Nephron (organoid): ENCODE data around the gene CYB561.

ENCODE experiments used
- H3K27ac Mint-ChIP-seq, 3 experiments: 2 replicates each; pipeline ENCODE4 v1.8.0; 2020; ENCODE audit warnings: mixed read lengths in 3 of 3, mild to moderate bottlenecking in 2 of 3, moderate library complexity in 1 of 3
- H3K27me3 Mint-ChIP-seq: 2 replicates; pipeline ENCODE4 v1.8.0; 2021; ENCODE audit warnings: low read depth, mild to moderate bottlenecking, moderate library complexity, mixed read lengths
- H3K36me3 Mint-ChIP-seq: 2 replicates; pipeline ENCODE4 v1.8.0; 2020; ENCODE audit warnings: low read depth, mixed read lengths
- H3K4me1 Mint-ChIP-seq: 2 replicates; pipeline ENCODE4 v1.8.0; 2020; ENCODE audit warnings: mixed read lengths
- H3K4me3 Mint-ChIP-seq, 3 experiments: 2 replicates each; pipeline ENCODE4 v1.8.0; 2020; ENCODE audit warnings: mild to moderate bottlenecking in 3 of 3, mixed read lengths in 3 of 3, moderate library complexity in 2 of 3
- H3K9me3 Mint-ChIP-seq: 2 replicates; pipeline ENCODE4 v1.8.0; 2020; ENCODE audit warnings: mixed read lengths
- CTCF ChIP-seq, 3 experiments: fragments of 200-600 bp; sonication (generic); IDR thresholded peaks; one replicate each; pipeline ENCODE4 v1.5.0; 2021; ENCODE audit warnings: antibody characterized with exemption in 3 of 3; ENCODE audit not compliant: unreplicated experiment in 3 of 3

CYB561 gene

GRCh38 chr17:63477480-63478440 is 31.7 kb upstream of the CYB561 start:
- Mint-ChIP-seq H3K4me1 (no peaks in the 10 kb centered on the region), H3K27ac (no peak overlapping the region), H3K4me3 (peak overlapping the region; percentile 88 to 92 (median 89)), H3K9me3 (no peaks in the 10 kb centered on the region), H3K27me3 (peaks cover 74% of the 10 kb centered on the region), H3K36me3 (no peaks in the 10 kb centered on the region)
- no peak for TF ChIP-seq CTCF (IDR thresholded peaks at IDR 0.05; ENCODE audit: unreplicated experiment in 3 of 3)

GRCh38 chr17:63476854-63477479 is 30.9 kb upstream of the CYB561 start, which contains the start of gene ACE:
Gene ACE (plus strand): TSS chr17:63477061. CDS start chr17:63477095, 34 bp downstream.
- Mint-ChIP-seq H3K36me3 (no peaks in the 10 kb centered on the region), H3K4me1 (no peaks in the 10 kb centered on the region), H3K27ac (no peak within 1 kb of the TSS), H3K4me3 (peak within 1 kb of the TSS; percentile 88 to 92 (median 89)), H3K9me3 (no peaks in the 10 kb centered on the region), H3K27me3 (peaks cover 70% of the 10 kb centered on the region)
- no peak for TF ChIP-seq CTCF (IDR thresholded peaks at IDR 0.05; ENCODE audit: unreplicated experiment in 3 of 3)

GRCh38 chr17:63476459-63476853 is 30.4 kb upstream of the CYB561 start:
- Mint-ChIP-seq H3K4me1 (no peaks in the 10 kb centered on the region), H3K27ac (no peak overlapping the region)

GRCh38 chr17:63475491-63476412 is 29.6 kb upstream of the CYB561 start:
- H3K27me3 Mint-ChIP-seq, result peaks cover 82% of the 10 kb centered on the region
- no peaks in the 10 kb centered on the region for H3K4me1 Mint-ChIP-seq
- TF ChIP-seq CTCF (IDR thresholded peaks at IDR 0.05; ENCODE audit: unreplicated experiment in 3 of 3), result no peak
- no peak overlapping the region for H3K27ac Mint-ChIP-seq
- H3K4me3 Mint-ChIP-seq, result peak overlapping the region; percentile 74 to 81 (median 79)
- H3K9me3 Mint-ChIP-seq, result no peaks in the 10 kb centered on the region
- no peaks in the 10 kb centered on the region for H3K36me3 Mint-ChIP-seq

More at GRCh38 chr17:63476459-63476853, 30.4 kb upstream of the CYB561 start:
- no peak for TF ChIP-seq CTCF (IDR thresholded peaks at IDR 0.05; ENCODE audit: unreplicated experiment in 3 of 3)
- no peaks in the 10 kb centered on the region for H3K9me3 Mint-ChIP-seq
- H3K27me3 Mint-ChIP-seq, result peaks cover 75% of the 10 kb centered on the region
- H3K4me3 Mint-ChIP-seq, result peak overlapping the region; percentile 66 to 76 (median 69)
- no peaks in the 10 kb centered on the region for H3K36me3 Mint-ChIP-seq

GRCh38 chr17:63474586-63475460 is 28.7 kb upstream of the CYB561 start:
- Mint-ChIP-seq H3K4me1 (no peaks in the 10 kb centered on the region), H3K27ac (no peak overlapping the region)
- TF ChIP-seq CTCF (IDR thresholded peaks at IDR 0.05; ENCODE audit: unreplicated experiment in 3 of 3), result no peak

More at GRCh38 chr17:63474586-63475460, 28.7 kb upstream of the CYB561 start:
- Mint-ChIP-seq H3K9me3 (no peaks in the 10 kb centered on the region), H3K27me3 (peaks cover 83% of the 10 kb centered on the region), H3K36me3 (no peaks in the 10 kb centered on the region), H3K4me3 (peak overlapping the region; percentile 74 to 81 (median 79))
